Mesendoderm (in vitro differentiated cells): ENCODE measurements around the gene SLC12A4.

ENCODE experiments used
- DNase-seq: peaks from one replicate; pipeline ENCODE4 v3.0.0; 2013
- H2AK5ac ChIP-seq: 2 replicates; pipeline ENCODE4 v1.6.1; 2013; ENCODE audit warnings: low read length, inconsistent platforms
- H2BK120ac ChIP-seq: 2 replicates; pipeline ENCODE4 v1.6.1; 2013; ENCODE audit warnings: low read depth, mild to moderate bottlenecking, low read length, moderate library complexity, mixed read lengths
- H2BK15ac ChIP-seq: replicated peaks from 2 replicates; pipeline ENCODE4 v1.6.1; 2013; ENCODE audit warnings: low read depth, mild to moderate bottlenecking, moderate library complexity
- H2BK5ac ChIP-seq: 2 replicates; pipeline ENCODE4 v1.6.1; 2013; ENCODE audit warnings: low read length, inconsistent platforms
- H3K18ac ChIP-seq: 2 replicates; pipeline ENCODE4 v1.6.1; 2013; ENCODE audit warnings: mild to moderate bottlenecking, low read length, mixed read lengths
- H3K23ac ChIP-seq: one replicate; pipeline ENCODE4 v1.6.1; 2013; ENCODE audit warnings: low read length
- H3K27ac ChIP-seq: 2 replicates; pipeline ENCODE4 v1.5.1; 2013; ENCODE audit warnings: low read depth, mild to moderate bottlenecking, inconsistent platforms, low read length, moderate library complexity
- H3K27me3 ChIP-seq: 2 replicates; pipeline ENCODE4 v1.6.1; 2013; ENCODE audit warnings: low read length, control low read depth, mild to moderate bottlenecking, inconsistent platforms; ENCODE audit not compliant: insufficient read depth, poor library complexity
- H3K36me3 ChIP-seq: 2 replicates; pipeline ENCODE4 v1.6.1; 2013; ENCODE audit warnings: low read length, inconsistent platforms; ENCODE audit not compliant: control insufficient read depth, insufficient read depth
- H3K4ac ChIP-seq: one replicate; pipeline ENCODE4 v1.6.1; 2013; ENCODE audit warnings: low read depth, mild to moderate bottlenecking, low read length, moderate library complexity
- H3K4me1 ChIP-seq: 2 replicates; pipeline ENCODE4 v1.6.1; 2013; ENCODE audit warnings: low read depth, low read length, inconsistent platforms; ENCODE audit not compliant: control insufficient read depth
- H3K4me2 ChIP-seq: 2 replicates; pipeline ENCODE4 v1.6.1; 2013; ENCODE audit warnings: low read length
- H3K4me3 ChIP-seq: 2 replicates; pipeline ENCODE4 v1.5.1; 2013; ENCODE audit warnings: mild to moderate bottlenecking, low read length
- H3K56ac ChIP-seq: one replicate; pipeline ENCODE4 v1.6.1; 2013; ENCODE audit warnings: low read length
- H3K79me1 ChIP-seq: 2 replicates; pipeline ENCODE4 v1.6.1; 2013; ENCODE audit warnings: low read length, inconsistent platforms
- H3K79me2 ChIP-seq: 2 replicates; pipeline ENCODE4 v1.6.1; 2013; ENCODE audit warnings: mild to moderate bottlenecking, low read length; ENCODE audit not compliant: control insufficient read depth, insufficient read depth
- H3K9ac ChIP-seq: 2 replicates; pipeline ENCODE4 v1.6.1; 2013; ENCODE audit warnings: low read length, inconsistent platforms
- H4K5ac ChIP-seq: one replicate; pipeline ENCODE4 v1.6.1; 2013; ENCODE audit warnings: low read length
- H4K8ac ChIP-seq: one replicate; pipeline ENCODE4 v1.6.1; 2013; ENCODE audit warnings: low read depth, mild to moderate bottlenecking, control low read depth, low read length, moderate library complexity
- WGBS: extraction: QIAGEN DNeasy Blood & Tissue Kit; methylation state at CpG from one replicate; pipeline ENCODE4 v1.1.7; 2013; ENCODE audit warnings: low lambda C conversion rate, missing lambda C conversion rate; ENCODE audit not compliant: insufficient coverage; ENCODE audit errors: extremely low coverage; 5-methylcytosine and 5-hydroxymethylcytosine counted together

Gene SLC12A4

DNA sequence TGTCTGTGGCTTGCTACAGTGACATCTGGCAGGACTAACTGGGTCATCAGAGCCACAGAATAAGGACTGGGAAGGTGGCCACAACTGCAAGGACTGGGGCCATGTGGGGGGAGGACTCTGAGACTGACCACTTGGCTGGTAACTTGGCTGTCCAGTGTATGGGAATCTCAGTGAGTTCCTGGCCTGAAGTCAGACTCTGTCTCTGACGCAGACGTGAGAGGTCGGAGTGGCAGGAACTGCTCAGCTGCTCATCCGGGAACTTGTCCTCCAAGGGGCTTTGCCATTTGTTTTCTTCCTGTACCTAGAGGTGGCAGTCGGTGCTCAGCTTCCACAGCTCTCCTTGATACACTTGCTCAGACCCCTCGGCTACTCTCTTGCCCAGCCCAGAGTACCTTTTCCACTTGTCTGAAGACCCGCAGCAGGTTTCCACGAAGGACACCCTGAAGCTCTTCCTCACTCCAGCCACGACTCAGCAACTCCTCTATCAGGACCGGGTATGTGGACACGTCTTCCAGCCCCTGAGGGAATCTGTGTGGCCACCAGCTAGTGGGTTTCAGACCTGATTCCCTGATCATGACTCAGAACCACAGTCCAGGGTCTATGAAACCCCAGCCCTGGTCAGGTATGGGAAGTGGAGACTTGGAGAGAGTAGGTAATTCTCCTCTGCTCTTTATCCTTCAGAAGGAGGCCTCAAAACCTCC is 19.2 kb upstream of the SLC12A4 start:
- no peak overlapping the region for H3K23ac ChIP-seq
- no peaks in the 10 kb centered on the region for H3K4me1 ChIP-seq
- H4K5ac ChIP-seq = no peak overlapping the region
- DNase-seq = no peak
- no peak overlapping the region for H2BK120ac ChIP-seq
- no peak overlapping the region for H3K4ac ChIP-seq
- H3K79me2 ChIP-seq = no peaks in the 10 kb centered on the region
- H3K4me2 ChIP-seq = no peak overlapping the region
- no CpG with 5 or more reads among the region's 11 CpGs for WGBS
- no peaks in the 10 kb centered on the region for H3K79me1 ChIP-seq
- no peak overlapping the region for H2BK15ac ChIP-seq
- H2BK5ac ChIP-seq = no peak overlapping the region
- H4K8ac ChIP-seq = no peak overlapping the region
- H3K27ac ChIP-seq = no peak overlapping the region
- H3K9ac ChIP-seq = no peak overlapping the region
- H3K56ac ChIP-seq = no peak overlapping the region
- H3K36me3 ChIP-seq = no peaks in the 10 kb centered on the region
- no peak overlapping the region for H3K4me3 ChIP-seq
- H3K18ac ChIP-seq = no peak overlapping the region
- no peak overlapping the region for H2AK5ac ChIP-seq
- no peaks in the 10 kb centered on the region for H3K27me3 ChIP-seq

- H3K18ac ChIP-seq = no peak overlapping the region
- H3K27ac ChIP-seq = no peak overlapping the region
- no peaks in the 10 kb centered on the region for H3K79me2 ChIP-seq
- no peaks in the 10 kb centered on the region for H3K79me1 ChIP-seq
- H3K23ac ChIP-seq = no peak overlapping the region
- no peaks in the 10 kb centered on the region for H3K4me1 ChIP-seq
- H3K9ac ChIP-seq = no peak overlapping the region
- no peak overlapping the region for H3K56ac ChIP-seq
- H3K36me3 ChIP-seq = no peaks in the 10 kb centered on the region
- no peak overlapping the region for H3K4me3 ChIP-seq
- H4K8ac ChIP-seq = no peak overlapping the region
- no peak overlapping the region for H2BK120ac ChIP-seq
- no peak overlapping the region for H4K5ac ChIP-seq
- no peak overlapping the region for H2BK5ac ChIP-seq
- no peak overlapping the region for H3K4ac ChIP-seq
- DNase-seq = no peak
- no peak overlapping the region for H2AK5ac ChIP-seq
- H3K4me2 ChIP-seq = no peak overlapping the region
- H2BK15ac ChIP-seq = no peak overlapping the region
- H3K27me3 ChIP-seq = no peaks in the 10 kb centered on the region
- no CpG with 5 or more reads among the region's 5 CpGs for WGBS
Measured at GRCh38 chr16:67986949-67987348, 18.5 kb upstream of the SLC12A4 start.

DNA sequence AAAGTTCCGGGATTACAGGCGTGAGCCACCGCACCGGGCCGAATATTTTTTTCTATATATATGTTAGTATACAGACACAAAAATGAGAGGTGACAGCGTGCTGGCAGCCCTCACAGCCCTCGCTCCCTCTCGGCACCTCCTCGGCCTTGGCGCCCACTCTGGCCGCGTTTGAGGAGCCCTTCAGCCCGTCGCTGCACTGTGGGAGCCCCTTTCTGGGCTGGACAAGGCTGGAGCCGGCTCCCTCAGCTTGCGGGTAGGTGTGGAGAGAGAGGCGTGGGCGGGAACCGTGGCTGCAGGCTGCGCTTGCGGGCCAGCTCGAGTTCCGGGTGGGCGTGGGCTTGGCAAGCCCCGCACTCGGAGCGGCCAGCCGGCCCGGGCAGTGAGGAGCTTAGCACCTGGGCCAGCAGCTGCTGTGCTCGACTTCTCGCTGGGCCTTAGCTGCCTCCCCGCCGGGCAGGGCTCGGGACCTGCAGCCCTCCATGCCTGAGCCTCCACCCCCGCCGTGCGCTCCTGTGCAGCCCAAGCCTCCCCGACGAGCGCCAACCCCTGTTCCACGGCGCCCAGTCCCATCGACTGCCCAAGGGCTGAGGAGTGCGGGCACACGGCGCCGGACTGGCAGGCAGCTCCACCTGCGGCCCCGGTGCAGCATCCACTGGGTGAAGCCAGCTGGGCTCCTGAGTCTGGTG is 13.7 kb upstream of the SLC12A4 start:
- Histone ChIP-seq H4K8ac (no peak overlapping the region), H2BK5ac (no peak overlapping the region), H2BK15ac (no peak overlapping the region), H3K9ac (no peak overlapping the region), H3K27me3 (no peaks in the 10 kb centered on the region), H3K18ac (no peak overlapping the region), H3K4me1 (no peaks in the 10 kb centered on the region), H2BK120ac (no peak overlapping the region), H4K5ac (no peak overlapping the region), H3K79me1 (no peaks in the 10 kb centered on the region), H3K36me3 (no peaks in the 10 kb centered on the region), H2AK5ac (no peak overlapping the region), H3K4me2 (no peak overlapping the region), H3K56ac (no peak overlapping the region), H3K27ac (no peak overlapping the region), H3K4me3 (no peak overlapping the region), H3K79me2 (no peaks in the 10 kb centered on the region), H3K23ac (no peak overlapping the region), H3K4ac (no peak overlapping the region)
- no CpG with 5 or more reads among the region's 49 CpGs for WGBS
- DNase-seq = no peak

DNA sequence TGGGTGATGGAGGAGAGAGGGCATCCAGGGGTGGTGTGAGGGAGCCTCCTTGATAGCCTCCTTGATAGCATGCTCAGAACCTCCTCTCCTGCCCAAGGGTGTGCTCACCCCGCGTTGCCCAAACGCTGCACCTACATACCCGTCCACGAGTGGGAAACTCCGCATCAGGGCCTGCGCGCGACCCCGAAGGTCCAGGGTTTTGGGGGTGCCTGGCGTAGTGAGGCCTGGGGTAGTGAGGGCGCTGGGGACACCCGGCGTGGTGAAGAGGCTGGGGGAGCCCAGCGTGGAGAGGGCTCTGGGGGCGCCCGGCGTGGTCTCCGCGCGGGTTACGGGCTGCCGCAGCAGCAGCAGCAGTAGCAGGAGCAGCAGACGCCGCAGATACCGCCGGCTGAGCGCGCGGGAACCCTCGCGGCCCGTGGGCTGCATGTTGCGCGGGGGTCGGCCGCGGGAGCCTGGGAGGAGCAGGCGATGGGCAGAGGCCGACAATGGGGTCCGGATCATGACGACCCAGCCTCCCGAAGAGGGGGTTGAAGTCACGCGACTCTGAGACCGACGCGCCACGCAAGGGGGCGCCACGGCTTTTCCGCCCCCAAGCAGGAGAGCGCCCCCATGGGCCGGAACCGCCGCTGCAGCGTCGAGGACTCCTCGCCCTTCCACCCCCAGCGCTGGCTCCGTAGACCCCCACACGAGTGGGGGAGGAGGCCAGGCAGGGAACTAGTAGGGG is 11.7 kb upstream of the SLC12A4 start, which contains the start of gene DPEP3:
Gene DPEP3 (minus strand): TSS at position 545 of the 724 bp plus-strand sequence. CDS start 119 bp downstream, at position 426.
- Histone ChIP-seq H3K9ac (peak within 1 kb of the TSS; percentile 19), H3K4me2 (no peak within 1 kb of the TSS), H3K4me1 (no peaks in the 10 kb centered on the region), H2AK5ac (no peak within 1 kb of the TSS), H3K4ac (no peak within 1 kb of the TSS), H2BK5ac (no peak within 1 kb of the TSS), H3K79me1 (no peaks in the 10 kb centered on the region), H3K4me3 (no peak within 1 kb of the TSS), H3K27me3 (no peaks in the 10 kb centered on the region), H3K27ac (no peak within 1 kb of the TSS), H3K56ac (peak within 1 kb of the TSS; percentile 18), H3K79me2 (no peaks in the 10 kb centered on the region), H3K23ac (no peak within 1 kb of the TSS), H4K5ac (no peak within 1 kb of the TSS), H4K8ac (no peak within 1 kb of the TSS), H3K36me3 (no peaks in the 10 kb centered on the region), H2BK15ac (no peak within 1 kb of the TSS), H2BK120ac (no peak within 1 kb of the TSS), H3K18ac (no peak within 1 kb of the TSS)
- peak; percentile 61 for DNase-seq
- WGBS = no CpG with 5 or more reads among the region's 62 CpGs

DNA sequence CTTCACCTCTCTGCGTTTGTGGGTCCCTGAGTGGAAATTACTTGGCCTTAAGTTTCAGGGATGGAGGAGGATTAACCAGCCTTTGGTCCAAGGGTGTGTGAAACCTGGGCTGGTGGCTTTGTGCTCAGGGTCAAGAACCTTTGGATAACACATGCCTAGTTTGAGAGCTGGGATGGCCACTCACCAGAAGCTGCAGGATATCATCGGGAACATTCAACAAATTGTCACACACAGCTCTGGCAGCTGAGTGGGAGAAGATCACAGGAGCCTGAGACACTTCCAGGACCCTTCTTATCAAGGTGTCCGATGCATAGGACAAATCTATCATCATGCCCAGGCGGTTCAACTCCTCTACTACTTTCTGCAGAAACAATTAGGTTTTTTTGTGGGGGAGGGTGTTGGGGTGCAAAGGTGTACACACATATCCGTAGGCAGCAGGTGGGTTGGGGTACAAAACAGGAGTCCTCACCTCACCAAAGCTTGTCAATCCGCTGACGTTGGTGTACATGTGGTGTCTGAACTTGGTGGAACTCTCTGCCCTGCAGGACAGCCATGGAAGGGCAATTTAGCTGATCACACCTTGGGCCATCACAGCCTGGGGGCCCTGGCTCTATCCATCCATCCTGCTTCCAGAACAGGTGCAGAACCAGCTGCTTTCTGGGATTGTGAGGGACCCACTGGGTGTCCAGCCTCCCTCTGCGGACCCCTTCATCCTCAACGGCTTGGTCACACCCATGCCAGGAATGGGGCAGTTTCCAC is 9.2 kb upstream of the SLC12A4 start:
- Histone ChIP-seq H2BK120ac (no peak overlapping the region), H4K8ac (no peak overlapping the region), H3K4ac (no peak overlapping the region), H3K9ac (no peak overlapping the region), H3K36me3 (no peaks in the 10 kb centered on the region), H3K56ac (no peak overlapping the region), H2BK15ac (no peak overlapping the region), H3K18ac (no peak overlapping the region), H2AK5ac (no peak overlapping the region), H3K79me2 (no peaks in the 10 kb centered on the region), H3K27me3 (no peaks in the 10 kb centered on the region), H3K27ac (no peak overlapping the region), H2BK5ac (no peak overlapping the region), H3K79me1 (no peaks in the 10 kb centered on the region), H3K4me3 (no peak overlapping the region), H3K4me1 (no peaks in the 10 kb centered on the region), H4K5ac (no peak overlapping the region), H3K23ac (no peak overlapping the region), H3K4me2 (no peak overlapping the region)
- whole genome bisulfite sequencing = no CpG with 5 or more reads among the region's 9 CpGs
- DNase-seq = no peak
